Tongue (tissue), 3 donors: ENCODE results near the gene SF3B3. TPM values are rescaled to one million over a fixed set of nuclear protein-coding genes. Genes with fewer than 3 reads are reported as not detected.
"Not testable (repeated sequence)": the region's sequence is repeated elsewhere in the genome, so short reads cannot be mapped to it uniquely, and the experiment has no call there.

Source experiments
- DNase-seq: peaks from one replicate; pipeline ENCODE4 v3.0.0-alpha.2; 2015
- small RNA-seq: library from RNA; depleted of rRNA; stranded (forward); fragments of <200 nt; gene quantifications from one replicate; pipeline ENCODE3, GENCODE V24; 2014; ENCODE audit warnings: low replicate concordance
- total RNA-seq: library from RNA; depleted of rRNA; stranded (reverse); fragments of >200 nt; gene quantifications from one replicate; pipeline ENCODE4 v1.2.3, GENCODE V29; 2014

The SF3B3 gene
- total RNA-seq, 1 donor from 2014 or later, result 137 TPM

GRCh38 chr16:70621864-70622263 lies 98.2 kb downstream of the SF3B3 start:
- DNase-seq, result not testable (repeated sequence)

Small RNA genes lying within 50 kb of the gene (small RNA-seq; reads per million reads assigned to genes)
- 78.0 reads per million, percentile 96 among the genes with 10 or more reads in this experiment for gene SNORD111
- 71.3 reads per million, percentile 96 among the genes with 10 or more reads in this experiment for gene SNORD111B

Other genes with a start within 250 kb of the SF3B3 start
- gene AARS1, start 234.3 kb upstream of the SF3B3 start, total RNA-seq, result 89.1 TPM
- gene DDX19B, start 224.6 kb upstream of the SF3B3 start, total RNA-seq, result 18.5 TPM
- gene DDX19A, start 176.9 kb upstream of the SF3B3 start, total RNA-seq, result 53.9 TPM
- 35.8 TPM for gene ST3GAL2, start 84.7 kb upstream of the SF3B3 start, total RNA-seq
- 18.8 TPM for gene FCSK, start 69.2 kb upstream of the SF3B3 start, total RNA-seq
- gene COG4, start 262 bp upstream of the SF3B3 start, total RNA-seq, result 38.7 TPM
- gene IL34, start 122.7 kb downstream of the SF3B3 start, total RNA-seq, result 13.4 TPM
- 52.3 TPM for gene MTSS2, start 162.2 kb downstream of the SF3B3 start, total RNA-seq